ENCODE data around the gene PTPRT.

PTPRT gene

GRCh38 chr20:42958367-42959069, 231.2 kb downstream of the PTPRT start:
- in situ Hi-C loops (cut with MboI; ENCODE audit: low sequenced_read_pairs, unreplicated experiment), result no loop called here
- DNase-seq (ENCODE audit: low spot score), result no peak
- TF ChIP-seq CTCF (IDR thresholded peaks at IDR 0.05; ENCODE audit: borderline replicate concordance, control extremely low read depth, extremely low read depth, insufficient read depth, missing control alignments), result no peak

GRCh38 chr20:42957704-42958095, 232.0 kb downstream of the PTPRT start:
- DNase-seq (ENCODE audit: low spot score), result no peak
- in situ Hi-C loops (cut with MboI; ENCODE audit: low sequenced_read_pairs, unreplicated experiment), result no loop called here
- no peak for TF ChIP-seq CTCF (IDR thresholded peaks at IDR 0.05; ENCODE audit: borderline replicate concordance, control extremely low read depth, extremely low read depth, insufficient read depth, missing control alignments)

- no peak for TF ChIP-seq CTCF (IDR thresholded peaks at IDR 0.05; ENCODE audit: borderline replicate concordance, control extremely low read depth, extremely low read depth, insufficient read depth, missing control alignments)
- in situ Hi-C loops (cut with MboI; ENCODE audit: low sequenced_read_pairs, unreplicated experiment), result no loop called here
- DNase-seq (ENCODE audit: low spot score), result no peak
These were observed 232.5 kb downstream of the PTPRT start for GRCh38 chr20:42957018-42957703.

- TF ChIP-seq CTCF (IDR thresholded peaks at IDR 0.05; ENCODE audit: borderline replicate concordance, control extremely low read depth, extremely low read depth, insufficient read depth, missing control alignments), result no peak
- in situ Hi-C loops (cut with MboI; ENCODE audit: low sequenced_read_pairs, unreplicated experiment), result no loop called here
- no peak for DNase-seq (ENCODE audit: low spot score)
These were observed 234.0 kb downstream of the PTPRT start for GRCh38 chr20:42955713-42956112.

- in situ Hi-C loops (cut with MboI; ENCODE audit: low sequenced_read_pairs, unreplicated experiment), result no loop called here
- no peak for TF ChIP-seq CTCF (IDR thresholded peaks at IDR 0.05; ENCODE audit: borderline replicate concordance, control extremely low read depth, extremely low read depth, insufficient read depth, missing control alignments)
- no peak for DNase-seq (ENCODE audit: low spot score)
These were observed 234.8 kb downstream of the PTPRT start for GRCh38 chr20:42954951-42955350.

GRCh38 chr20:42949950-42950349, 239.8 kb downstream of the PTPRT start:
- DNase-seq (ENCODE audit: low spot score), result no peak
- TF ChIP-seq CTCF (IDR thresholded peaks at IDR 0.05; ENCODE audit: borderline replicate concordance, control extremely low read depth, extremely low read depth, insufficient read depth, missing control alignments), result no peak

More at GRCh38 chr20:42949950-42950349, 239.8 kb downstream of the PTPRT start:
- in situ Hi-C loops (cut with MboI; ENCODE audit: low sequenced_read_pairs, unreplicated experiment), result no loop called here

All from GM13976 (cell line).